GM19351 (cell line): ENCODE measurements around the gene SERTAD2.

ENCODE experiments used
- ATAC-seq: cut with Tn5 transposase; IDR thresholded peaks from one replicate; pipeline ENCODE4 v1.9.1; 2021; ENCODE audit warnings: mild to moderate bottlenecking, moderate library complexity; ENCODE audit not compliant: unreplicated experiment

The SERTAD2 gene

GRCh38 chr2:64675860-64676259 is 22.1 kb upstream of the SERTAD2 start:
- ATAC-seq, result peak; percentile 90

GRCh38 chr2:64672708-64673107 is 19.0 kb upstream of the SERTAD2 start:
- no peak for ATAC-seq

- no peak for ATAC-seq
These were observed 16.3 kb upstream of the SERTAD2 start for GRCh38 chr2:64670047-64670446.

GRCh38 chr2:64669288-64669687 is 15.6 kb upstream of the SERTAD2 start:
- ATAC-seq, result no peak

- no peak for ATAC-seq
These were observed 14.8 kb upstream of the SERTAD2 start for GRCh38 chr2:64668542-64668941.

- no peak for ATAC-seq
These were observed 13.8 kb upstream of the SERTAD2 start for GRCh38 chr2:64667535-64667934.

- ATAC-seq, result peak; percentile 79
These were observed 13.2 kb upstream of the SERTAD2 start for GRCh38 chr2:64666810-64667438.

- ATAC-seq, result no peak
These were observed 12.0 kb upstream of the SERTAD2 start for GRCh38 chr2:64665709-64666108.

GRCh38 chr2:64663402-64663801 is 9.7 kb upstream of the SERTAD2 start:
- no peak for ATAC-seq

- ATAC-seq, result no peak
These were observed 8.0 kb upstream of the SERTAD2 start for GRCh38 chr2:64661741-64662169.

- ATAC-seq, result no peak
These were observed 5.5 kb upstream of the SERTAD2 start for GRCh38 chr2:64659252-64659651.

- no peak for ATAC-seq
These were observed 4.6 kb upstream of the SERTAD2 start for GRCh38 chr2:64658269-64658668.

- ATAC-seq, result no peak
These were observed 3.7 kb upstream of the SERTAD2 start for GRCh38 chr2:64657411-64657810.

- no peak for ATAC-seq
These were observed 2.7 kb upstream of the SERTAD2 start for GRCh38 chr2:64656379-64656778.

- ATAC-seq, result no peak
These were observed 2.2 kb upstream of the SERTAD2 start for GRCh38 chr2:64655873-64656272.

GRCh38 chr2:64655018-64655664 is 1.4 kb upstream of the SERTAD2 start:
- ATAC-seq, result no peak

- peak; percentile 47 for ATAC-seq
These were observed 524 bp upstream of the SERTAD2 start for GRCh38 chr2:64654063-64654811.

GRCh38 chr2:64652231-64653108 is 1.2 kb downstream of the SERTAD2 start:
- no peak for ATAC-seq

- no peak for ATAC-seq
These were observed 2.1 kb downstream of the SERTAD2 start for GRCh38 chr2:64651590-64651989.

GRCh38 chr2:64650722-64651338 is 2.9 kb downstream of the SERTAD2 start:
- ATAC-seq, result no peak

- no peak for ATAC-seq
These were observed 3.4 kb downstream of the SERTAD2 start for GRCh38 chr2:64650296-64650695.
